ENCODE data around the gene CD79A.

The CD79A gene

GRCh38 chr19:41929536-41930071, 52.5 kb downstream of the CD79A start:
- FAIRE-seq = no peak
- DNase-seq (ENCODE audit: low spot score) = no peak

- DNase-seq (ENCODE audit: low spot score) = no peak
- no peak for FAIRE-seq
Observed at GRCh38 chr19:41930322-41930722, 53.2 kb downstream of the CD79A start.
